ENCODE results near the gene ADD2.
"Not testable (repeated sequence)": the region's sequence is repeated elsewhere in the genome, so short reads cannot be mapped to it uniquely, and the experiment has no call there.

Gene ADD2

DNA sequence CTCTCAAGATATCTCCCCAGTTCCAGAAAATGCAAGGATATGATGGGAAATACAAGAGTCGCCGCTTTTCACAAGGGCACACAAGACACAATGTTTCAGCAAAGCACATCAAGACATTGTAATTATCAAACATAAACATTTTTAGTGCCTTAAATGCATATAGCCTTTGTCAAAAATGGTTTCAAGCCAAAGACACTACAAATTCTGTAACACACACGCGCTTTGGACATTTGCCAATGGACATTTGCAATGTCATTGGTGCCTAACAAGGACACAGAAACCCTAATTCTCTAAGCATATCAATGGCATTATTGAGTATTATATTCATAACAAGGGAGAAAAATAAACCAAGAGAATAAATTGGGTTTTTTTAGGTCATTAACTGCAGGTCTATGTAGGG, 16.1 kb downstream of the ADD2 start:
- Mint-ChIP-seq H3K4me3 (no peak overlapping the region), H3K27ac (no peak overlapping the region), H3K36me3 (ENCODE audit: low read depth) (no peaks in the 10 kb centered on the region), H3K27me3 (ENCODE audit: low read depth) (peaks cover 11% of the 10 kb centered on the region), H3K9me3 (no peaks in the 10 kb centered on the region), H3K4me1 (ENCODE audit: low read depth) (no peaks in the 10 kb centered on the region)
- DNase-seq (ENCODE audit: low spot score): no peak

- Mint-ChIP-seq H3K36me3 (ENCODE audit: low read depth) (no peaks in the 10 kb centered on the region), H3K27me3 (ENCODE audit: low read depth) (peaks cover 8% of the 10 kb centered on the region), H3K27ac (no peak overlapping the region), H3K9me3 (no peaks in the 10 kb centered on the region), H3K4me3 (no peak overlapping the region), H3K4me1 (ENCODE audit: low read depth) (no peaks in the 10 kb centered on the region)
- no peak for DNase-seq (ENCODE audit: low spot score)
These were observed 17.7 kb downstream of the ADD2 start for GRCh38 chr2:70750320-70750719.

- no peak for DNase-seq (ENCODE audit: low spot score)
- Mint-ChIP-seq H3K9me3 (no peaks in the 10 kb centered on the region), H3K27me3 (ENCODE audit: low read depth) (peaks cover 8% of the 10 kb centered on the region), H3K36me3 (ENCODE audit: low read depth) (no peaks in the 10 kb centered on the region), H3K4me3 (no peak overlapping the region), H3K27ac (no peak overlapping the region), H3K4me1 (ENCODE audit: low read depth) (no peaks in the 10 kb centered on the region)
These were observed 19.8 kb downstream of the ADD2 start for GRCh38 chr2:70748002-70748784.

DNA sequence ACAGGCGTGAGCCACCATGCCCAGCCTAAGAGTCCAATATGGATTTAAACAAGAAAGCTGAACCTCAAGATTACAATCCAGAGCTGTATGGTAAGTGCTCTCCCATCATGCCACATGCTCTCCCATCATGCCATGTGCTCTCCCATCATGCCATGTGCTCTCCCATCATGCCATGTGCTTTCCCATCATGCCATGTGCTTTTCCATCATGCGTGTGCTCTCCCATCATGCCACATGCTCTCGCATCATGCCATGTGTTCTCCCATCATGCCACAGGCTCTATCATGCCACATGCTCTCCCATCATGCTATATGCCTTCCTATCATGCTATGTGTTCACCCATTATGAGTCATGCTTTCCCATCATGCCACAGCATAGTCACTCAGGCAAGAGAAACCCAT, 20.7 kb downstream of the ADD2 start:
- no peaks in the 10 kb centered on the region for H3K36me3 Mint-ChIP-seq (ENCODE audit: low read depth)
- H3K27ac Mint-ChIP-seq: no peak overlapping the region

DNA sequence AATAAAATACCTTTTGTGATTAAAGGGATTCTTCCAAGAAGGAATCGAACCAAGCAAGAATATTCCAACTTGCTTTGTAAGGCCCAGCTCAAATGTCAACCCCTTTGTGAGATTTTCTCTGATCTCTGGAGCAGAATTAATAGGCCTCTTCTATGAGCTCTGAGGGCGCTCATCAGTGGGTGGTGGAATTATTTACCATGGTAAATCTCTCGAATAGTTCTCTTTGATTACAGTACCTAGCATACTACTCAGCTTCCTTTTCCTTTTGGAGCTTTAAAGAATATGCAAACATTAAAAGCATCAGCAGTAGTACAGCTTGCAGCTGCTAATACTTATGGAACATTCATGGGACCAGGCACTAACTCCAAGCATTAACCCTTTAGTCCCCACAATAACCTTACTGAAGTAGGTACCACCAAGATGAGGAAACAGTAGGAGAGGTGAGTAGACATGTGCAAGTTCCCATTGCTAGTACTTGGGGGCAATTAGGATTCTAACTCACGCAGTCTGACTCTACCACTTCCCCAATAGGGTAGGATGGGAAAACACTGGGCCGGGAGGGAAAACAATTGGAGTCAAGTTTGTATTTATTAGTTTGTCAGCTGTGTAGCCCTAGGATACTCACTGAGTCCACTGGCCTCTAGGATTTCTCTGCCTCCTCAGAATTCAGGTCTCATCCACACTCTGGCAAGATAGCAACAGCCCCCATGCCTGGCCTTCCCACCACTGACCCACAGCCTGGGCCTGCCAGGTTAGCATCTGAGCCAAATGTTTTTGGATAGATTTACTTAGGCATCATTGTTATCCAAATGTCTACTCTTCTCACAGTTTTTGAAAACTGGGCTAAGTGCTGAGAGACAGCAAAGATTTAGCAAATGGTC, 21.7 kb downstream of the ADD2 start:
- DNase-seq (ENCODE audit: low spot score): no peak
- peaks cover 8% of the 10 kb centered on the region for H3K27me3 Mint-ChIP-seq (ENCODE audit: low read depth)
- no peak overlapping the region for H3K4me3 Mint-ChIP-seq
- no peaks in the 10 kb centered on the region for H3K36me3 Mint-ChIP-seq (ENCODE audit: low read depth)
- H3K4me1 Mint-ChIP-seq (ENCODE audit: low read depth): no peaks in the 10 kb centered on the region
- no peak overlapping the region for H3K27ac Mint-ChIP-seq
- H3K9me3 Mint-ChIP-seq: no peaks in the 10 kb centered on the region

More for the DNA sequence above, 20.7 kb downstream of the ADD2 start:
- Mint-ChIP-seq H3K4me1 (ENCODE audit: low read depth) (no peaks in the 10 kb centered on the region), H3K27me3 (ENCODE audit: low read depth) (peaks cover 8% of the 10 kb centered on the region), H3K9me3 (no peaks in the 10 kb centered on the region), H3K4me3 (no peak overlapping the region)
- no peak for DNase-seq (ENCODE audit: low spot score)

DNA sequence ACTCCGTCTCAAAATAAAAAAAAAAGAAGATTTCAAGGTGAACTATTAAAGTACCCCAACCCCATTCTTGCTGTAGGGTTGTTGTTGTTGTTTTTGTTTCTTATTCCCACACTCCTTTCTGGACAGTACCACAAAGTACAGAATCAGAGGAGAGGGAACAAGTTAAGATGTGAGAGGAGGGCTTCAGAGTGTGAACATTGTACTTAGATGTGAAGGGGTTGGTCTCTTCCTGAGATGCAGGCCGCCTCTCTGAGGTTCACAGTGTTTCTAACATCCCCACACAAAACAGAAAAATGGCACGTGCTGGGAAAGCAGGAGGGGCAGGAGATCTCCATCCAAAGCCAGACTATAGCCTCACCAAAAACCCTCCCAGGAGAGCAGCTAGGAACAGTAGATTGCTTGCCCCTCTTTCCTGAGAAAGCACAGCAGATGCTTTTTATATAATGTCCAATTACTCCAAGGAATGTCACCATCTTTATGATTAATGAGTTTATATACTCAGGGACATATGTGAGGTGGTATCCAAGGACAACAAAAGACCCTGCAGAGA, 22.6 kb downstream of the ADD2 start:
- Mint-ChIP-seq H3K27ac (no peak overlapping the region), H3K4me1 (ENCODE audit: low read depth) (no peaks in the 10 kb centered on the region), H3K36me3 (ENCODE audit: low read depth) (no peaks in the 10 kb centered on the region), H3K4me3 (no peak overlapping the region), H3K27me3 (ENCODE audit: low read depth) (peaks cover 7% of the 10 kb centered on the region), H3K9me3 (no peaks in the 10 kb centered on the region)
- DNase-seq (ENCODE audit: low spot score): no peak

DNA sequence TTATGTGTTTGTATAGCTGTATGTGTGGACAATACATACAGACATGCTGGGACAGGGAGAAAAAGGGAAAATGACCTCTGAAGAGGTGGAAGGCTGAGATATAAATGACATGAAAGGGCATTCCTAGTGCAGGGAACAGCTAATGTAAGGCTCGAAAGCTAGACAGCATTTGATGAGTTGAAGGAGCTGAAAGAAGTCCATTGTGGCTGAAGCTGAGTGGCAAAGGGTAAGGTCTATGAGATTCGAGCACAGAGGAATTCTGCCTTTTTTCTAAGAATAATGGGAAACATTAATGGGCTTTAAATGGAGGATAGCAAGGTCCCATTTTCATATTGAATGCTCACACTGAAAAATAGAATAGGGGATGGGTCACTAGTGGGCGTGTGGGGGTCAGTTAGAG, 23.6 kb downstream of the ADD2 start:
- no peak for DNase-seq (ENCODE audit: low spot score)
- no peak overlapping the region for H3K4me3 Mint-ChIP-seq
- H3K4me1 Mint-ChIP-seq (ENCODE audit: low read depth): no peaks in the 10 kb centered on the region
- H3K9me3 Mint-ChIP-seq: no peaks in the 10 kb centered on the region
- peaks cover 7% of the 10 kb centered on the region for H3K27me3 Mint-ChIP-seq (ENCODE audit: low read depth)
- no peaks in the 10 kb centered on the region for H3K36me3 Mint-ChIP-seq (ENCODE audit: low read depth)
- H3K27ac Mint-ChIP-seq: no peak overlapping the region

- Mint-ChIP-seq H3K36me3 (ENCODE audit: low read depth) (no peaks in the 10 kb centered on the region), H3K27ac (no peak overlapping the region), H3K4me1 (ENCODE audit: low read depth) (no peaks in the 10 kb centered on the region), H3K9me3 (no peaks in the 10 kb centered on the region), H3K4me3 (no peak overlapping the region), H3K27me3 (ENCODE audit: low read depth) (peaks cover 7% of the 10 kb centered on the region)
- no peak for DNase-seq (ENCODE audit: low spot score)
These were observed 24.3 kb downstream of the ADD2 start for GRCh38 chr2:70743677-70744076.

DNA sequence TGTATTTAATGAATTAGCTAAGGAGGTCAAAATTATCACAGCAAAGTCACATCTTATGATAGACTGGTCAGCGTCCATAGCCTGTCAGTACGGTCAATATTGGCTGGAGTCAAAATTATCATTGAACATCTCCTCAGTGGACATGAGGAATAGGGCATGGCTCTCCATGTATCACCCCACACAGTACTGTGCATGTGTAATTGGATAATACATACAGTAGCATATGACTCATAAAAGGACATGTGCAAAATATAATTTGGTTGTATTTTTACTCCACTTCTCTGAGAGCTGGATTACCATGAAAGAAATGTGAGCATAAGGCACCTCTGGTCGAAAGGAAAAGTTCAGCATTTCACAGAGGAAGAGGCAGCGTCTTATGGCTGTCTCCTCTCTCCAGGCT, 24.9 kb downstream of the ADD2 start:
- no peak overlapping the region for H3K27ac Mint-ChIP-seq
- DNase-seq (ENCODE audit: low spot score): no peak
- H3K4me1 Mint-ChIP-seq (ENCODE audit: low read depth): no peaks in the 10 kb centered on the region
- H3K9me3 Mint-ChIP-seq: no peaks in the 10 kb centered on the region
- H3K36me3 Mint-ChIP-seq (ENCODE audit: low read depth): no peaks in the 10 kb centered on the region
- peaks cover 7% of the 10 kb centered on the region for H3K27me3 Mint-ChIP-seq (ENCODE audit: low read depth)
- H3K4me3 Mint-ChIP-seq: no peak overlapping the region

GRCh38 chr2:70739492-70739891, 28.5 kb downstream of the ADD2 start:
- not testable (repeated sequence) for H3K36me3 Mint-ChIP-seq (ENCODE audit: low read depth); H3K9me3 Mint-ChIP-seq; H3K27ac Mint-ChIP-seq; H3K4me1 Mint-ChIP-seq (ENCODE audit: low read depth); H3K4me3 Mint-ChIP-seq; H3K27me3 Mint-ChIP-seq (ENCODE audit: low read depth); DNase-seq (ENCODE audit: low spot score)

- Mint-ChIP-seq H3K4me3 (no peak overlapping the region), H3K4me1 (ENCODE audit: low read depth) (peaks cover 2% of the 10 kb centered on the region), H3K36me3 (ENCODE audit: low read depth) (no peaks in the 10 kb centered on the region), H3K9me3 (peaks cover 2% of the 10 kb centered on the region), H3K27me3 (ENCODE audit: low read depth) (peaks cover 4% of the 10 kb centered on the region), H3K27ac (no peak overlapping the region)
- DNase-seq (ENCODE audit: low spot score): no peak
These were observed 29.8 kb downstream of the ADD2 start for GRCh38 chr2:70738159-70738558.

DNA sequence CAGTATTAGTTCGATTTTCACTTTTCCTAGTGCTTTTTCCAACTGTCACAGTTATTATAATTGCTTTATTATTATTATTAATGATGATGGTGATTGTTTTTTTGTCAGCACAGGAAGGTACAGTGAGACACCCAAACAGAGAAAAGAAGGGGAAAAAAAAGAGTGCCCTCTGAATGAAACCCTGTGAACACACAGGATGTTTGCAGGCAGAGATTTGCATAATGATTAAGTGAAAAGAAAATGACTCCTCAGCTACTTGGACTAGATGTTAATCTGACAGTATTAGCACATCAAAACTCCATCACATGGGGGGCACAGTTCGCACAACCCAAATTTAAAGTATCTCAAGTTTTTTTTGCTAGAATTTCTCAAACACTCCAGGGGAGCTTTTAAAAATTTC, 32.9 kb downstream of the ADD2 start:
- H3K27ac Mint-ChIP-seq: no peak overlapping the region

GRCh38 chr2:70733646-70734180, 34.3 kb downstream of the ADD2 start:
- H3K27me3 Mint-ChIP-seq (ENCODE audit: low read depth): peaks cover 6% of the 10 kb centered on the region
- H3K27ac Mint-ChIP-seq: no peak overlapping the region
- peaks cover 2% of the 10 kb centered on the region for H3K9me3 Mint-ChIP-seq
- H3K4me1 Mint-ChIP-seq (ENCODE audit: low read depth): peaks cover 2% of the 10 kb centered on the region
- H3K4me3 Mint-ChIP-seq: no peak overlapping the region
- no peak for DNase-seq (ENCODE audit: low spot score)
- no peaks in the 10 kb centered on the region for H3K36me3 Mint-ChIP-seq (ENCODE audit: low read depth)

More for the DNA sequence above, 32.9 kb downstream of the ADD2 start:
- H3K4me3 Mint-ChIP-seq: no peak overlapping the region
- peaks cover 2% of the 10 kb centered on the region for H3K9me3 Mint-ChIP-seq
- peaks cover 6% of the 10 kb centered on the region for H3K27me3 Mint-ChIP-seq (ENCODE audit: low read depth)
- peaks cover 2% of the 10 kb centered on the region for H3K4me1 Mint-ChIP-seq (ENCODE audit: low read depth)
- no peaks in the 10 kb centered on the region for H3K36me3 Mint-ChIP-seq (ENCODE audit: low read depth)
- no peak for DNase-seq (ENCODE audit: low spot score)

Measured in T-helper 2 cell treated with Interferon-gamma antibody and Interleukin-4, amounts not matched to agents 5 μg/mL and 100 μg/mL, for 36 hours (primary cell).